Calu3 (cell line): ENCODE results near the gene ELANE. TPM values are rescaled to one million over a fixed set of nuclear protein-coding genes. Genes with fewer than 3 reads are reported as not detected.

Experiments used
- BruUV-seq: library from RNA; stranded (reverse); fragments of 400-500 nt; replicated peaks from 2 replicates; lab custom pipeline; 2021; lab: Mats Ljungman, UMichigan
- CTCF ChIA-PET: fragments of 300-600 bp; sonication (Branson Sonifier 250); formaldehyde crosslinking; loops from one replicate; lab custom pipeline; 2022; ENCODE audit warnings: antibody characterized with exemption; lab: Charles Lee
- DNase-seq: peaks from one replicate; pipeline ENCODE4 v3.0.0; 2022
- H3K27ac Mint-ChIP-seq: one replicate; pipeline ENCODE4 v1.8.0; 2022; ENCODE audit warnings: mixed read lengths; ENCODE audit not compliant: unreplicated experiment
- H3K27me3 Mint-ChIP-seq: one replicate; pipeline ENCODE4 v1.8.0; 2022; ENCODE audit warnings: mixed read lengths; ENCODE audit not compliant: unreplicated experiment
- H3K36me3 Mint-ChIP-seq: one replicate; pipeline ENCODE4 v1.8.0; 2022; ENCODE audit warnings: mild to moderate bottlenecking, moderate library complexity, mixed read lengths; ENCODE audit not compliant: insufficient read depth, unreplicated experiment
- H3K4me1 Mint-ChIP-seq: one replicate; pipeline ENCODE4 v1.8.0; 2022; ENCODE audit warnings: mild to moderate bottlenecking, low read depth, mixed read lengths; ENCODE audit not compliant: unreplicated experiment
- H3K4me3 Mint-ChIP-seq: one replicate; pipeline ENCODE4 v1.8.0; 2022; ENCODE audit warnings: mild to moderate bottlenecking, low read depth, moderate library complexity, mixed read lengths; ENCODE audit not compliant: unreplicated experiment
- H3K9me3 Mint-ChIP-seq: one replicate; pipeline ENCODE4 v1.8.0; 2022; ENCODE audit warnings: low read depth, mixed read lengths; ENCODE audit not compliant: unreplicated experiment
- intact Hi-C: fragments of 100-400 bp; cut with micrococcal nuclease; formaldehyde crosslinking; loops from one replicate; pipeline ENCODE4 v1.10.0; 2022; ENCODE audit not compliant: unreplicated experiment
- total RNA-seq: library from RNA; stranded (reverse); gene quantifications from 2 replicates; pipeline ENCODE4 v1.2.3, GENCODE V29; 2022
- TF ChIP-seq, protein P1 (sequence below): fragments of 200-600 bp; IDR thresholded peaks from one replicate; pipeline ENCODE4 v1.8.0; 2022; ENCODE audit warnings: antibody characterized with exemption; ENCODE audit not compliant: unreplicated experiment

Gene ELANE
- total RNA-seq, 1 experiment from 2014 or later, result not detected

DNA sequence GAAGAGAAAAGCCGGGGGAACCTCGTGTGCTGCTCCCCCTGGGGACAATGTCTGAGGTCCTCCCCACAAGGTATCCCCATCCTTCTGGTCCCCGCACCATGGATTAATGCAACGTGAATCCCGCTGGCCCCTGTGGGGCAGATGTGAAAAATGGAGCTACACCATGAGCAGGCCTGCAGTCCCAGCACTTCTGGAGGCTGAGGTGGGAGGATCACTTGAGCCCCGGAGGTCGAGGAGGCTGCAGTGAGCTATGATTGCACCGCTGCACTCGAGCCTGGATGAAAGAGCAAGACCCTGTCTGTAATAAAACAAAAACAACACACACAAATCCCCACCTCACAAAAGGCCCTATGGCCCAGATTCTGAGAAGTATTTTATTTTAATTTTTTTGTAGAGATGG, 6.2 kb downstream of the ELANE start:
- Mint-ChIP-seq H3K4me1 (no peaks in the 10 kb centered on the region), H3K4me3 (no peak overlapping the region), H3K27me3 (no peaks in the 10 kb centered on the region), H3K36me3 (peaks cover 8% of the 10 kb centered on the region), H3K9me3 (no peaks in the 10 kb centered on the region), H3K27ac (no peak overlapping the region)
- no TSS peak for BruUV-seq
- DNase-seq, result no peak
- TF ChIP-seq, protein P1, sequence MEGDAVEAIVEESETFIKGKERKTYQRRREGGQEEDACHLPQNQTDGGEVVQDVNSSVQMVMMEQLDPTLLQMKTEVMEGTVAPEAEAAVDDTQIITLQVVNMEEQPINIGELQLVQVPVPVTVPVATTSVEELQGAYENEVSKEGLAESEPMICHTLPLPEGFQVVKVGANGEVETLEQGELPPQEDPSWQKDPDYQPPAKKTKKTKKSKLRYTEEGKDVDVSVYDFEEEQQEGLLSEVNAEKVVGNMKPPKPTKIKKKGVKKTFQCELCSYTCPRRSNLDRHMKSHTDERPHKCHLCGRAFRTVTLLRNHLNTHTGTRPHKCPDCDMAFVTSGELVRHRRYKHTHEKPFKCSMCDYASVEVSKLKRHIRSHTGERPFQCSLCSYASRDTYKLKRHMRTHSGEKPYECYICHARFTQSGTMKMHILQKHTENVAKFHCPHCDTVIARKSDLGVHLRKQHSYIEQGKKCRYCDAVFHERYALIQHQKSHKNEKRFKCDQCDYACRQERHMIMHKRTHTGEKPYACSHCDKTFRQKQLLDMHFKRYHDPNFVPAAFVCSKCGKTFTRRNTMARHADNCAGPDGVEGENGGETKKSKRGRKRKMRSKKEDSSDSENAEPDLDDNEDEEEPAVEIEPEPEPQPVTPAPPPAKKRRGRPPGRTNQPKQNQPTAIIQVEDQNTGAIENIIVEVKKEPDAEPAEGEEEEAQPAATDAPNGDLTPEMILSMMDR, result no peak
- CTCF ChIA-PET, result no interaction called here
- intact Hi-C loops, result no loop called here

DNA sequence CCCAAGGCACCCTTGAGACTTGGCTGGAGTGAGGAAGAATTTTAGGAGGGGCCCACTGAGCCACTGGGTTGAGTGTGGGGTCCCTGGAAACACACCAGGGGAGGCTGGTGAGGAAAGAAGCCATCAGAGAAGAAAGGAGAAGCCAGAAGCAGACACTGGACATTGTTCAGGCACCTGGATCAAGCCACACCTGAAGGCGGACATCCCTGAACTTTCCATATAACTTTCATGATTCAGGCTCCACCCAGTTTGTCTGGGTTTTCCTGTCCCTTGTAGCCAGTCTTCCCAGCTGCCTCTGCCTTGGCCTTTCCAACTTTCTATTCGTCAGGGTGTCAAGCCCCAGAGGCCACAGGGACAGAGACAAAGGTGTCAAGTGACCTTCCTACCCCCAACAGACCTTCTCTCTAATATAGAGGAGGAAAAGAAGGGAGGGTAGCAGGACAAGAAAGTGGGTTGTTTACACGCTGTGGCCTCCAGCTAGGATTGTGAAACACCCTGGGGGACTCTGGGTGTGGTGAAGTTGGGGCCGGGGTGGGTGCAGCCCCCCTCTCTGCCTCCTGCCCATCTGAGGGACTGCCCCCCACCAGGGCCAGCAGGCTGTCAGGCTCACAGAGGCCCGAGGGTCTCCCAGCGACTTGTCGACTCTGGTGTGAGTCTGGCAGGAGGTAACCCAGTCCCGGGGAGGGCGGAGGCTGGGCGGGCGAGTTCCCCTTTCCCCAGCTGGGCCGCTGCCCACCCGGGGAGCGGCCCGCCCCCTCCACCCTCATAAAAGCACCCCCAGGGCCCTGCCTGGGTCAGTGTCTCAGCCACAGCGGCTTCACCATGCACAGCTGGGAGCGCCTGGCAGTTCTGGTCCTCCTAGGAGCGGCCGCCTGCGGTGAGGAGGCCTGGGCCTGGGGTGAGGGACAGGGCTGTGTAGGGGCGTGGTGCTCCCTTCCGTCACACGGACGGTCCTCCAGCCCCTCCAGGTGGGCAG, 7.1 kb downstream of the ELANE start, which contains the start of gene CFD:
CFD (plus strand) TSS at position 797 of the 976 bp plus-strand sequence; CDS start at position 823, 26 bp downstream.
- H3K27ac Mint-ChIP-seq, result no peak within 1 kb of the TSS
- H3K9me3 Mint-ChIP-seq, result no peaks in the 10 kb centered on the region
- H3K4me1 Mint-ChIP-seq, result no peaks in the 10 kb centered on the region
- TF ChIP-seq, protein P1, result no peak
- peak within 1 kb of the TSS; percentile 52 for H3K4me3 Mint-ChIP-seq
- H3K27me3 Mint-ChIP-seq, result no peaks in the 10 kb centered on the region
- BruUV-seq, result no TSS peak
- peaks cover 8% of the 10 kb centered on the region for H3K36me3 Mint-ChIP-seq
- intact Hi-C loops, result no loop called here
- DNase-seq, result no peak
- CTCF ChIA-PET, result interaction anchor here (0.6 kb wide), 1 partner anchor 9 kb away, joined by 4 read pairs; no protein-coding TSS in a partner anchor

DNA sequence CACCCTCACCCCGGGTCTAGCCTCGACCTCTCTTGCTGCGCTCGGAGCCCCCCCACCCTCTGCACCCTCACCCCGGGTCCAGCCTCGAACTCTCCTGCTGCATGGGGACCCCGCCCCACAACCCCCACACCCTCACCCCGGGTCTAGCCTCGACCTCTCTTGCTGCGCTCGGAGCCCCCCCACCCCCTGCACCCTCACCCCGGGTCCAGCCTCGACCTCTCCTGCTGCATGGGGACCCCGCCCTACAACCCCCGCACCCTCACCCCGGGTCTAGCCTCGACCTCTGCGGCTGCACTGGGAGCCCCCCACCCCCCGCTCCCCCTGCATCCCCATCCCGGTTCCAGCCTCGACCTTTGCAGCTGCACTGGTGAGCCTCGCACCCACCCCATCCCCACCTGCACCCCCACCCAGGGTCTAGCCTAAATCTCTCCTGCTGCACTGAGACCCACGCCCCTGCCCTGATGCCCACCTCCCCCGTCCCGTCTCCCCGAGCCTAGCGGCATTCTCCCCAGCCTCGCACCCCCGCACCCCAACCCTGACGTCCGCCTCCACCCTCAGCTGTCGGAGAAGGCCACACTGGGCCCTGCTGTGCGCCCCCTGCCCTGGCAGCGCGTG, 9.1 kb downstream of the ELANE start:
- no peaks in the 10 kb centered on the region for H3K4me1 Mint-ChIP-seq
- BruUV-seq, result no TSS peak
- no peaks in the 10 kb centered on the region for H3K9me3 Mint-ChIP-seq
- CTCF ChIA-PET, result no interaction called here
- TF ChIP-seq, protein P1, result no peak
- intact Hi-C loops, result no loop called here
- H3K4me3 Mint-ChIP-seq, result peak overlapping the region; percentile 52
- H3K27me3 Mint-ChIP-seq, result no peaks in the 10 kb centered on the region
- H3K36me3 Mint-ChIP-seq, result peaks cover 16% of the 10 kb centered on the region
- no peak for DNase-seq
- no peak overlapping the region for H3K27ac Mint-ChIP-seq

DNA sequence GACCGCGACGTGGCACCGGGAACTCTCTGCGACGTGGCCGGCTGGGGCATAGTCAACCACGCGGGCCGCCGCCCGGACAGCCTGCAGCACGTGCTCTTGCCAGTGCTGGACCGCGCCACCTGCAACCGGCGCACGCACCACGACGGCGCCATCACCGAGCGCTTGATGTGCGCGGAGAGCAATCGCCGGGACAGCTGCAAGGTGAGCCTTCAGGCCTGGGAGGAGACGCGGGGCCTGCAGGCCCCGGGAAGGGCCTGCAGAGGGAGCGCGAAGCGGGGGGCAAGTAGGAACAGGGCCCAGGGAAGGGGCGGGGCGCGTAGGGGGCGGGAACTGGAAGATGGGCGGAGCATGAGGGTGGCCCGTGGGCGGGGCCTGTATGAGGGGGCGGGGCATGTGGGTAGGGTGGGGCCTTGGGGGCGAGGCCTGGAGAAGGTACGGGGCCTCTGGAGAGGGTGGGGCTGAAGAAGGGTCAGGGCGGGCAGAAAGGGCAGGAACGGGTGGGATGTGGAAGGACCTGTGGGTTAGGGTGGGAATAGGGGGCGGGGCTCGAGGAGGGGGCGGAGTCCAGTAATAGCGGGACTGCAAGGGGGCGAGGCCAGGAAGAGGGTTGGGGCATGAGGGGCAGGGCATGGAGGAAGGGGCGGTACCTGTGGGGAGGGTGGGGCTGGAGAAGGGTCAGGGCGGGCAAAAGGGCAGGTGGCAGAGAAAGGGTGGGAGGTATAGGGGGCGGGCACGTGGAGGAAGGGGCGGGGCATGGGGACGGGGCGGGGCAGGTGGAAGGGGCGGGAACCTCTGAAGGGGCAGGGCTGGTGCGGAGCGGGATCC, 9.9 kb downstream of the ELANE start:
- intact Hi-C loops, result no loop called here
- TF ChIP-seq, protein P1, result no peak
- CTCF ChIA-PET, result no interaction called here
- H3K27me3 Mint-ChIP-seq, result no peaks in the 10 kb centered on the region
- DNase-seq, result no peak
- no peak overlapping the region for H3K4me3 Mint-ChIP-seq
- H3K9me3 Mint-ChIP-seq, result no peaks in the 10 kb centered on the region
- no peaks in the 10 kb centered on the region for H3K4me1 Mint-ChIP-seq
- BruUV-seq, result no TSS peak
- peaks cover 16% of the 10 kb centered on the region for H3K36me3 Mint-ChIP-seq
- H3K27ac Mint-ChIP-seq, result no peak overlapping the region
